Measurements from ENCODE around the gene MED25. TPM values are rescaled to one million over a fixed set of nuclear protein-coding genes. Genes with fewer than 3 reads are reported as not detected.

MED25 gene
- total RNA-seq, 4 donors from 2014 or later = 29.7 to 57.7 (median 41.8) TPM

GRCh38 chr19:49881672-49882394, 63.7 kb downstream of the MED25 start:
- no peak for DNase-seq
- H3K27ac ChIP-seq = no peak overlapping the region
- H3K4me1 ChIP-seq = peaks cover 0 to 12% (median 2%) of the 10 kb centered on the region in 4 donors
- no peak for TF ChIP-seq POLR2A (IDR thresholded peaks at IDR 0.05)
- TF ChIP-seq CTCF (IDR thresholded peaks at IDR 0.05) = no peak
- H3K9me3 ChIP-seq = no peaks in the 10 kb centered on the region
- no peak overlapping the region for H3K4me3 ChIP-seq
- H3K36me3 ChIP-seq = peaks cover 0 to 78% (median 4%) of the 10 kb centered on the region in 3 donors
- H3K27me3 ChIP-seq = no peaks in the 10 kb centered on the region

GRCh38 chr19:49882643-49883042, 64.6 kb downstream of the MED25 start:
- DNase-seq = no peak

GRCh38 chr19:49883094-49883493, 65.0 kb downstream of the MED25 start:
- H3K9me3 ChIP-seq = no peaks in the 10 kb centered on the region
- H3K27me3 ChIP-seq = no peaks in the 10 kb centered on the region
- peaks cover 0 to 11% (median 2%) of the 10 kb centered on the region in 4 donors for H3K4me1 ChIP-seq
- no peak overlapping the region for H3K27ac ChIP-seq
- no peak overlapping the region for H3K4me3 ChIP-seq
- peaks cover 0 to 83% (median 4%) of the 10 kb centered on the region in 3 donors for H3K36me3 ChIP-seq
- no peak for DNase-seq
- TF ChIP-seq CTCF (IDR thresholded peaks at IDR 0.05) (no peak), POLR2A (IDR thresholded peaks at IDR 0.05) (no peak)

More at GRCh38 chr19:49882643-49883042, 64.6 kb downstream of the MED25 start:
- H3K27ac ChIP-seq = no peak overlapping the region
- H3K9me3 ChIP-seq = no peaks in the 10 kb centered on the region
- H3K27me3 ChIP-seq = no peaks in the 10 kb centered on the region
- no peak overlapping the region for H3K4me3 ChIP-seq
- TF ChIP-seq CTCF (IDR thresholded peaks at IDR 0.05) = no peak
- TF ChIP-seq POLR2A (IDR thresholded peaks at IDR 0.05) = no peak
- H3K4me1 ChIP-seq = peaks cover 0 to 12% (median 2%) of the 10 kb centered on the region in 4 donors
- H3K36me3 ChIP-seq = peaks cover 0 to 83% (median 4%) of the 10 kb centered on the region in 3 donors

GRCh38 chr19:49884109-49884508, 66.0 kb downstream of the MED25 start:
- H3K36me3 ChIP-seq = peaks cover 0 to 77% (median 4%) of the 10 kb centered on the region in 3 donors

GRCh38 chr19:49884760-49885159, 66.7 kb downstream of the MED25 start:
- TF ChIP-seq CTCF (IDR thresholded peaks at IDR 0.05) = no peak
- TF ChIP-seq POLR2A (IDR thresholded peaks at IDR 0.05) = no peak
- no peak overlapping the region for H3K4me3 ChIP-seq
- H3K9me3 ChIP-seq = no peaks in the 10 kb centered on the region
- no peaks in the 10 kb centered on the region for H3K27me3 ChIP-seq
- no peak for DNase-seq
- no peak overlapping the region for H3K27ac ChIP-seq
- H3K4me1 ChIP-seq = peaks cover 0 to 3% (median under 1%) of the 10 kb centered on the region in 4 donors
- H3K36me3 ChIP-seq = peaks cover 0 to 71% (median 4%) of the 10 kb centered on the region in 3 donors

More at GRCh38 chr19:49884109-49884508, 66.0 kb downstream of the MED25 start:
- H3K4me3 ChIP-seq = no peak overlapping the region
- peaks cover 0 to under 1% (median 0%) of the 10 kb centered on the region in 4 donors for H3K4me1 ChIP-seq
- no peak for DNase-seq
- H3K9me3 ChIP-seq = no peaks in the 10 kb centered on the region
- H3K27me3 ChIP-seq = no peaks in the 10 kb centered on the region
- TF ChIP-seq POLR2A (IDR thresholded peaks at IDR 0.05) (no peak), CTCF (IDR thresholded peaks at IDR 0.05) (no peak)
- no peak overlapping the region for H3K27ac ChIP-seq

Small RNA genes lying within 50 kb of the gene (small RNA-seq; reads per million reads assigned to genes)
- gene MIR4749 = 0 to 0.06 reads per million in 2 donors
- gene MIR6799 = 0 reads per million in 2 donors

Other genes with a start within 250 kb of the MED25 start
- 10 to 100 TPM; 73.4 to 86.7 (median 80.9) TPM for gene NOSIP, start 237.7 kb upstream of the MED25 start, total RNA-seq
- gene PRRG2, start 237.0 kb upstream of the MED25 start, total RNA-seq = 10 to 100 TPM in 3 of 4 donors, 1 to 10 TPM in 1; 1.7 to 20.8 (median 13.1) TPM
- gene PRR12, start 227.1 kb upstream of the MED25 start, total RNA-seq = 10 to 100 TPM; 13.5 to 39.6 (median 28.1) TPM
- gene RRAS, start 178.1 kb upstream of the MED25 start, total RNA-seq = 10 to 100 TPM; 17.2 to 48.0 (median 32.4) TPM
- gene SCAF1, start 176.1 kb upstream of the MED25 start, total RNA-seq = 10 to 100 TPM; 25.2 to 49.8 (median 44.0) TPM
- gene IRF3, start 152.4 kb upstream of the MED25 start, total RNA-seq = 100 to 1,000 TPM in 3 of 4 donors, 10 to 100 TPM in 1; 98.6 to 131 (median 120) TPM
- gene BCL2L12, start 152.4 kb upstream of the MED25 start, total RNA-seq = 10 to 100 TPM in 3 of 4 donors, 1 to 10 TPM in 1; 5.3 to 28.9 (median 12.2) TPM
- gene PRMT1, start 141.0 kb upstream of the MED25 start, total RNA-seq = 100 to 1,000 TPM in 1 of 4 donors, 10 to 100 TPM in 3; 46.9 to 185 (median 80.0) TPM
- gene ADM5, start 128.7 kb upstream of the MED25 start, total RNA-seq = 1 to 10 TPM in 2 of 4 donors, not detected in 2; 4.4 to 9.1 TPM
- 10 to 100 TPM in 1 of 4 donors, 1 to 10 TPM in 2, not detected in 1; 3.0 to 12.4 (median 5.6) TPM for gene CPT1C, start 127.2 kb upstream of the MED25 start, total RNA-seq
- gene TSKS, start 55.0 kb upstream of the MED25 start, total RNA-seq = not detected
- gene AP2A1, start 51.3 kb upstream of the MED25 start, total RNA-seq = 100 to 1,000 TPM in 1 of 4 donors, 10 to 100 TPM in 3; 57.8 to 102 (median 85.1) TPM
- 10 to 100 TPM in 3 of 4 donors, 1 to 10 TPM in 1; 4.1 to 13.8 (median 12.3) TPM for gene FUZ, start 5.0 kb upstream of the MED25 start, total RNA-seq
- gene PTOV1, start 32.9 kb downstream of the MED25 start, total RNA-seq = 100 to 1,000 TPM in 2 of 4 donors, 10 to 100 TPM in 2; 80.0 to 153 (median 95.9) TPM
- 100 to 1,000 TPM in 3 of 4 donors, 10 to 100 TPM in 1; 58.7 to 235 (median 118) TPM for gene PNKP, start 49.3 kb downstream of the MED25 start, total RNA-seq
- 10 to 100 TPM; 17.2 to 30.5 (median 23.3) TPM for gene AKT1S1, start 59.1 kb downstream of the MED25 start, total RNA-seq
- 10 to 100 TPM; 22.8 to 83.3 (median 62.1) TPM for gene TBC1D17, start 59.4 kb downstream of the MED25 start, total RNA-seq
- not detected for gene IL4I1, start 78.6 kb downstream of the MED25 start, total RNA-seq
- gene ATF5, start 110.9 kb downstream of the MED25 start, total RNA-seq = 10 to 100 TPM in 3 of 4 donors, 1 to 10 TPM in 1; 3.3 to 21.4 (median 18.2) TPM
- 10 to 100 TPM; 40.0 to 54.5 (median 46.0) TPM for gene NUP62, start 111.2 kb downstream of the MED25 start, total RNA-seq
- gene SIGLEC11, start 142.9 kb downstream of the MED25 start, total RNA-seq = 1 to 10 TPM in 1 of 4 donors, under 1 TPM in 1, not detected in 2; 0.94 to 1.7 TPM
- 10 to 100 TPM; 76.7 to 98.1 (median 83.9) TPM for gene VRK3, start 207.1 kb downstream of the MED25 start, total RNA-seq
- gene ZNF473, start 207.7 kb downstream of the MED25 start, total RNA-seq = 10 to 100 TPM in 1 of 4 donors, 1 to 10 TPM in 3; 7.5 to 14.9 (median 9.2) TPM

All from Peyer's patch (tissue), 4 donors.